Kidney glomerular epithelial cell (primary cell): ENCODE data around the gene BICRAL.
"Not testable (repeated sequence)": the region's sequence is repeated elsewhere in the genome, so short reads cannot be mapped to it uniquely, and the experiment has no call there.

Experiments
- DNase-seq: peaks from one replicate; lab custom pipeline; 2025; lab: John Stamatoyannopoulos, UW

BICRAL gene

GRCh38 chr6:42845327-42845694 lies 63.5 kb downstream of the BICRAL start:
- DNase-seq: no peak

GRCh38 chr6:42846505-42846904 lies 64.7 kb downstream of the BICRAL start:
- DNase-seq: no peak

GRCh38 chr6:42848700-42849099 lies 66.8 kb downstream of the BICRAL start:
- DNase-seq: no peak

- no peak for DNase-seq
Measured at GRCh38 chr6:42851599-42851998, 69.7 kb downstream of the BICRAL start.

- no peak for DNase-seq
Measured at GRCh38 chr6:42860036-42860435, 78.2 kb downstream of the BICRAL start.

- no peak for DNase-seq
Measured at GRCh38 chr6:42860481-42860880, 78.6 kb downstream of the BICRAL start.

- DNase-seq: no peak
Measured at GRCh38 chr6:42864602-42865001, 82.8 kb downstream of the BICRAL start.

GRCh38 chr6:42870145-42870936 lies 88.5 kb downstream of the BICRAL start:
- DNase-seq: no peak

- DNase-seq: no peak
Measured at GRCh38 chr6:42871711-42872110, 89.9 kb downstream of the BICRAL start.

- no peak for DNase-seq
Measured at GRCh38 chr6:42873313-42873712, 91.5 kb downstream of the BICRAL start.

GRCh38 chr6:42877695-42878094 lies 95.8 kb downstream of the BICRAL start:
- no peak for DNase-seq

- DNase-seq: peak; percentile 98
Measured at GRCh38 chr6:42879372-42880239, 97.8 kb downstream of the BICRAL start, which contains the start of gene RPL7L1. RPL7L1 (plus strand) TSS chr6:42879616; CDS start chr6:42879911, 295 bp downstream.

GRCh38 chr6:42880240-42880817 lies 98.5 kb downstream of the BICRAL start:
- not testable (repeated sequence) for DNase-seq

GRCh38 chr6:42880871-42881270 lies 99.0 kb downstream of the BICRAL start:
- not testable (repeated sequence) for DNase-seq

GRCh38 chr6:42885702-42886101 lies 103.8 kb downstream of the BICRAL start:
- DNase-seq: no peak

GRCh38 chr6:42888201-42888600 lies 106.3 kb downstream of the BICRAL start:
- DNase-seq: not testable (repeated sequence)

- no peak for DNase-seq
Measured at GRCh38 chr6:42889815-42890214, 108.0 kb downstream of the BICRAL start.

GRCh38 chr6:42890311-42891198 lies 108.7 kb downstream of the BICRAL start:
- DNase-seq: peak; percentile 89

- no peak for DNase-seq
Measured at GRCh38 chr6:42891199-42891722, 109.4 kb downstream of the BICRAL start.

- not testable (repeated sequence) for DNase-seq
Measured at GRCh38 chr6:42894041-42894828, 112.4 kb downstream of the BICRAL start.
